Measurements from ENCODE around the gene CDH4. TPM values are rescaled to one million over a fixed set of nuclear protein-coding genes. Genes with fewer than 3 reads are reported as not detected.

CDH4 gene
- total RNA-seq, 1 experiment from 2014 or later = not detected

DNA sequence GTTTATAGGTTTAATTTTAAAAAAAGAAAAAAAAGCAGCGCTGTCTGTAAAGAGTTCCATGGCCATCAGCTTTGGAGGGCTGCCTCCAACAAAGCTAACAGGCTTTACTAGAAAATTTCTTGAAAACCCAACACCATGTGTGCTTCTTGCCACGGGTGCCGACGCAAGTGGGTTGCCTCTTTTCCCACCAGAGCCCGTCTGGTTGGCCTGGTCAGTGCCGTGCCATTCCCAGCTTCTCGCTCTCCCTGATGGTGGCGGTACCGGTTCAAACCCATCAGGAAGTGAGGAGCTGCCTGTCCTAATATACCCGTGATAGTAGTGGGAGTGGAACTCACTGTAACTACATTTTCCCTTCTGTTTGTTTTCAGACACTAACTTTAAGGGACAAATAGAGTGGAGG lies 73.7 kb downstream of the CDH4 start:
- H3K79me2 ChIP-seq (ENCODE audit: low read depth) = no peaks in the 10 kb centered on the region
- BruUV-seq (replicated peaks) = no TSS peak
- H4K20me1 ChIP-seq (ENCODE audit: insufficient read depth) = no peaks in the 10 kb centered on the region
- no peak overlapping the region for H3K4me3 ChIP-seq
- H3K27ac ChIP-seq = no peak overlapping the region
- no peaks in the 10 kb centered on the region for H3K4me1 ChIP-seq (replicated peaks; ENCODE audit: insufficient read depth)
- no peak for TF ChIP-seq EZH2 (IDR thresholded peaks at IDR 0.05; ENCODE audit: low read depth)
- TF ChIP-seq, protein P1, sequence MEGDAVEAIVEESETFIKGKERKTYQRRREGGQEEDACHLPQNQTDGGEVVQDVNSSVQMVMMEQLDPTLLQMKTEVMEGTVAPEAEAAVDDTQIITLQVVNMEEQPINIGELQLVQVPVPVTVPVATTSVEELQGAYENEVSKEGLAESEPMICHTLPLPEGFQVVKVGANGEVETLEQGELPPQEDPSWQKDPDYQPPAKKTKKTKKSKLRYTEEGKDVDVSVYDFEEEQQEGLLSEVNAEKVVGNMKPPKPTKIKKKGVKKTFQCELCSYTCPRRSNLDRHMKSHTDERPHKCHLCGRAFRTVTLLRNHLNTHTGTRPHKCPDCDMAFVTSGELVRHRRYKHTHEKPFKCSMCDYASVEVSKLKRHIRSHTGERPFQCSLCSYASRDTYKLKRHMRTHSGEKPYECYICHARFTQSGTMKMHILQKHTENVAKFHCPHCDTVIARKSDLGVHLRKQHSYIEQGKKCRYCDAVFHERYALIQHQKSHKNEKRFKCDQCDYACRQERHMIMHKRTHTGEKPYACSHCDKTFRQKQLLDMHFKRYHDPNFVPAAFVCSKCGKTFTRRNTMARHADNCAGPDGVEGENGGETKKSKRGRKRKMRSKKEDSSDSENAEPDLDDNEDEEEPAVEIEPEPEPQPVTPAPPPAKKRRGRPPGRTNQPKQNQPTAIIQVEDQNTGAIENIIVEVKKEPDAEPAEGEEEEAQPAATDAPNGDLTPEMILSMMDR (conservative IDR thresholded peaks at IDR 0.05) = no peak
- no peaks in the 10 kb centered on the region for H3K9me3 ChIP-seq (ENCODE audit: insufficient read depth, low read depth)
- no peaks in the 10 kb centered on the region for H3K9me2 ChIP-seq (ENCODE audit: insufficient read depth)
- POLR2A ChIA-PET (ENCODE audit: unreplicated experiment) = no interaction called here
- intact Hi-C loops (cut with micrococcal nuclease; ENCODE audit: unreplicated experiment) = no loop called here
- DNase-seq = no peak
- H3F3A ChIP-seq (ENCODE audit: insufficient read depth, low read depth) = no peaks in the 10 kb centered on the region
- H3K27me3 ChIP-seq (ENCODE audit: insufficient read depth, low read depth) = peaks cover 71% of the 10 kb centered on the region
- H3K36me3 ChIP-seq (ENCODE audit: low read depth) = no peaks in the 10 kb centered on the region
- H3K4me2 ChIP-seq = no peak overlapping the region
- CTCF ChIA-PET = no interaction called here
- H2AFZ ChIP-seq = no peak overlapping the region

DNA sequence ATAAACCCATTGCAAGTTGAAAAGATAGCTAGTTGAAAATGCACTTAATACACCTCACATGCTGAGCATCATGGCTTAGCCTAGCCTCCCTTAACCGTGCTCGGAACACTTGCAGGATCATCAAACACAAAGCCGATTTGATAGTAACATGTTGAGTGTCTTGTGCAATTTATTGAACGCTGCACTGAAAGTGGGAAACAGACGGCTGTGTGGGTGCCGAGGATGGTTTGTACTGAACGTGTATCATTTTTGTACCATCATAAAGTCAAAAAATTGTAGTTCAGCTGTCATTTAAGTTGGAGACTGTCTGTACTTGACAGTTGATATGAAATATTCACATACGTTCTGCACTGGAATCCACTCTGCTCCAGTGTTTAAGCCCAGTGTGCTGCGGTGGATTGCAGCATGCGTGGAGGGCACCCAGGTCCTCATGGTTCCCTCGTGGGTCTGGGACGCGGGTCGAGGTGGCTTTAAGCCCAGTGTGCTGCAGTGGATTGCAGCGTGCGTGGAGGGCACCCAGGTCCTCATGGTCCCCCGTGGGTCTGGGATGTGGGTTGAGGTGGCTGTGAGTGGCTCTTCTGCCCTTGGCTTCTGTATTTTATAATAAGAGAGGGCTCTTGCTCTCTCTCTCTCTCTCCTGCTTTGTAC lies 77.0 kb downstream of the CDH4 start:
- Histone ChIP-seq H3K4me1 (replicated peaks; ENCODE audit: insufficient read depth) (no peaks in the 10 kb centered on the region), H3K4me2 (no peak overlapping the region), H3K36me3 (ENCODE audit: low read depth) (no peaks in the 10 kb centered on the region), H3K4me3 (no peak overlapping the region), H3K9me2 (ENCODE audit: insufficient read depth) (no peaks in the 10 kb centered on the region), H3F3A (ENCODE audit: insufficient read depth, low read depth) (no peaks in the 10 kb centered on the region), H4K20me1 (ENCODE audit: insufficient read depth) (no peaks in the 10 kb centered on the region), H3K79me2 (ENCODE audit: low read depth) (no peaks in the 10 kb centered on the region), H3K27ac (no peak overlapping the region), H3K9me3 (ENCODE audit: insufficient read depth, low read depth) (no peaks in the 10 kb centered on the region), H2AFZ (no peak overlapping the region), H3K27me3 (ENCODE audit: insufficient read depth, low read depth) (peaks cover 73% of the 10 kb centered on the region)
- no TSS peak for BruUV-seq (replicated peaks)
- no peak for DNase-seq
- ChIA-PET POLR2A (ENCODE audit: unreplicated experiment) (no interaction called here), CTCF (no interaction called here)
- intact Hi-C loops (cut with micrococcal nuclease; ENCODE audit: unreplicated experiment) = no loop called here
- TF ChIP-seq, protein P1 (conservative IDR thresholded peaks at IDR 0.05) = no peak
- no peak for TF ChIP-seq EZH2 (IDR thresholded peaks at IDR 0.05; ENCODE audit: low read depth)

DNA sequence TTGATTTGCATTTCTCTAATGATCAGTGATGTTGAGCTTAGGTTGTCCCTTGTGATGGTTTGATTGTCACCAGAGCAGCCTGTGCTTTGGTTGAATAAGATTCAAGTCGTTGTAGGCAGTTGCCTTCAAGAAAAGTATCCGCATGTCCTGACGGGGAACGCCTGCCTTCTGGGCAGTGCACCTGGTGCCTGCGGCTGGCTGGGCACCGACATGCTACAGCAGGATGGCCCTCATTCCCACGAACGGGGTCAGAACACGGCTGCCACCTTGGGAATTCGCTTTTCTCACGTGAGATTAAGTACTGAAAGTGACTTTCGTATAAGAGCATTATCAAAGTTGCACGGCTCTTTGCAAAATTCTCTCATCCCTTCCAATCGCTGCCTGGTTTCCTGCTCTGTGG lies 78.4 kb downstream of the CDH4 start:
- Histone ChIP-seq H3K4me3 (no peak overlapping the region), H3K4me1 (replicated peaks; ENCODE audit: insufficient read depth) (no peaks in the 10 kb centered on the region), H3K36me3 (ENCODE audit: low read depth) (no peaks in the 10 kb centered on the region), H4K20me1 (ENCODE audit: insufficient read depth) (0 out of 2 replicates have a peak, but pooled peaks cover 2% of the 10 kb centered on the region), H3F3A (ENCODE audit: insufficient read depth, low read depth) (no peaks in the 10 kb centered on the region), H3K27ac (no peak overlapping the region), H3K4me2 (no peak overlapping the region), H3K9me3 (ENCODE audit: insufficient read depth, low read depth) (no peaks in the 10 kb centered on the region), H2AFZ (no peak overlapping the region), H3K79me2 (ENCODE audit: low read depth) (no peaks in the 10 kb centered on the region), H3K27me3 (ENCODE audit: insufficient read depth, low read depth) (peaks cover 73% of the 10 kb centered on the region), H3K9me2 (ENCODE audit: insufficient read depth) (no peaks in the 10 kb centered on the region)
- DNase-seq = no peak
- BruUV-seq (replicated peaks) = no TSS peak
- POLR2A ChIA-PET (ENCODE audit: unreplicated experiment) = no interaction called here
- no peak for TF ChIP-seq EZH2 (IDR thresholded peaks at IDR 0.05; ENCODE audit: low read depth)
- TF ChIP-seq, protein P1 (conservative IDR thresholded peaks at IDR 0.05) = no peak
- intact Hi-C loops (cut with micrococcal nuclease; ENCODE audit: unreplicated experiment) = no loop called here
- CTCF ChIA-PET = no interaction called here
